ENCODE data around the gene TREH.

DNA sequence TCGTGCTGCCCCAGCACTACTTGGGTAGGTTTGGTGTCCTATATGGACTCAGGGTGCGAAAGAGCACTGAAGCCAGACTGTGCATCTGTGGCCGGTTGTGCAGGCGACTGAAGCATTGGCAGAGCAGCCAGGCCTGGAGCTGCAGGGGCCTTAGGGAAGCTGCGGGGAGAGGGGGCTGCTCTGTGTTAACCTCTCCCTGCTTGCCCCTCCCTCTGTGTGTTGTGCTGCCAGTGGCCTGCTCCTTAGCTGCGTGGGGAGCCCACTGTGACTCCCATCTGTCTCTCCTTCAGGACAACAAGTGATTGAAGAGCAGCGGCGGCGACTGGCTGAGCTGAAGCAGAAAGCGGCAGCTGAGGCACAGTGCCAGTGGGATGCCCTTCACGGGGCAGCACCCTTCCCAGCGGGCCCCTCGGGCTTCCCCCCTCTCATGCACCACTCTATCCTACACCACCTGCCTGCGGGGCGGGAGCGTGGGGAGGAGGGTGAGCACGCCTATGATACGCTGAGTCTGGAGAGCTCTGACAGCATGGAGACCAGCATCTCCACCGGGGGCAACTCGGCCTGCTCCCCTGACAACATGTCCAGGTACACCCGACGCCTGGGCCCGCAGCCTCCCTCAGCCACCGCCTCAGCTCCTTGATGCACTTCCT is 34.3 kb downstream of the TREH start:
- no peak for TF ChIP-seq FOXA1 (IDR thresholded peaks at IDR 0.05)
- TF ChIP-seq ARNT (IDR thresholded peaks at IDR 0.05), result no peak
- TF ChIP-seq BHLHE40 (IDR thresholded peaks at IDR 0.05; ENCODE audit: borderline replicate concordance), result no peak
- TF ChIP-seq ELF4 (IDR thresholded peaks at IDR 0.05), result no peak
- no peak for TF ChIP-seq FOXM1 (IDR thresholded peaks at IDR 0.05; ENCODE audit: borderline replicate concordance)
- TF ChIP-seq SP1 (IDR thresholded peaks at IDR 0.05), result no peak
- no peak for TF ChIP-seq SUZ12 (IDR thresholded peaks at IDR 0.05)
- TF ChIP-seq, protein P1, sequence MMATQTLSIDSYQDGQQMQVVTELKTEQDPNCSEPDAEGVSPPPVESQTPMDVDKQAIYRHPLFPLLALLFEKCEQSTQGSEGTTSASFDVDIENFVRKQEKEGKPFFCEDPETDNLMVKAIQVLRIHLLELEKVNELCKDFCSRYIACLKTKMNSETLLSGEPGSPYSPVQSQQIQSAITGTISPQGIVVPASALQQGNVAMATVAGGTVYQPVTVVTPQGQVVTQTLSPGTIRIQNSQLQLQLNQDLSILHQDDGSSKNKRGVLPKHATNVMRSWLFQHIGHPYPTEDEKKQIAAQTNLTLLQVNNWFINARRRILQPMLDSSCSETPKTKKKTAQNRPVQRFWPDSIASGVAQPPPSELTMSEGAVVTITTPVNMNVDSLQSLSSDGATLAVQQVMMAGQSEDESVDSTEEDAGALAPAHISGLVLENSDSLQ (IDR thresholded peaks at IDR 0.05), result no peak
- TF ChIP-seq LEF1 (IDR thresholded peaks at IDR 0.05; ENCODE audit: borderline replicate concordance), result no peak
- no peak for TF ChIP-seq HDGF (IDR thresholded peaks at IDR 0.05; ENCODE audit: borderline replicate concordance)
- no peak for TF ChIP-seq TARDBP (IDR thresholded peaks at IDR 0.05)
- TF ChIP-seq ZNF384 (IDR thresholded peaks at IDR 0.05), result no peak
- TF ChIP-seq FOXK2 (IDR thresholded peaks at IDR 0.05), result no peak
- no peak for TF ChIP-seq CTBP1 (IDR thresholded peaks at IDR 0.05; ENCODE audit: borderline replicate concordance)

Measured in HEK293T (cell line).